ENCODE measurements around the gene CDKN2B. TPM values are rescaled to one million over a fixed set of nuclear protein-coding genes. Genes with fewer than 3 reads are reported as not detected.

The CDKN2B gene
- polyA plus RNA-seq, 1 donor from 2014 or later: 0.15 TPM

DNA sequence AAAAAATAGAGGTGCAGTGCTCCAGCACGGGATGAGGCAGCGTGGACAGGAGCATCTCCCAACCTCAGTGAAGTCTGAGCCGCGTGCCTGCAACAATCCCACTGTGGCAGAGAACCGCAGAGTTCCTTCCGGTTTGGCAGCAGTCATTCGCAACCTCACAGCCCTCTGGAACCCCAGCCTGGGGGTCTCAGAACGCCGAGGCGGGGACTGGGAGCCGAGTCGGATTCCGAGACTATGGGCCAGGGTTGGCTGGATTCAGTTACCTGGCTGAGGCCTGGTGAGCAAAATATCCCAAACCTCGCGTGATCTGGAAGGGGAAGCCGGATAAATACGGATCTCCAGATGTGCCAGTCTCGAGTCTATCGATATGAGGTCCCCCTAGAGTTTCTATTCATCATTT is 41.9 kb downstream of the CDKN2B start:
- Histone ChIP-seq H3K36me3 (ENCODE audit: insufficient read depth, low read length) (no peaks in the 10 kb centered on the region), H4K20me1 (ENCODE audit: insufficient read depth) (no peaks in the 10 kb centered on the region), H3K27ac (ENCODE audit: low read length) (no peak overlapping the region), H3K79me2 (replicated peaks; ENCODE audit: insufficient read depth, low read length) (no peaks in the 10 kb centered on the region), H3K27me3 (ENCODE audit: insufficient read depth, low read depth, low read length) (peaks cover 96% of the 10 kb centered on the region), H3K9ac (ENCODE audit: low read length) (no peak overlapping the region), H2AFZ (ENCODE audit: low read depth, low read length) (no peak overlapping the region), H3F3A (ENCODE audit: insufficient read depth, low read length, poor library complexity, severe bottlenecking) (no peaks in the 10 kb centered on the region), H3K4me3 (ENCODE audit: low read length) (no peak overlapping the region), H3K9me3 (ENCODE audit: low read length) (peaks cover 14% of the 10 kb centered on the region), H3K4me2 (ENCODE audit: low read length) (no peak overlapping the region), H3K9me2 (ENCODE audit: insufficient read depth, low read length) (no peaks in the 10 kb centered on the region)
- no peak for TF ChIP-seq POLR2AphosphoS5 (IDR thresholded peaks at IDR 0.05)
- no peak for TF ChIP-seq EP300 (conservative IDR thresholded peaks at IDR 0.05; ENCODE audit: poor library complexity, severe bottlenecking)
- TF ChIP-seq MXI1 (conservative IDR thresholded peaks at IDR 0.05; ENCODE audit: poor library complexity, severe bottlenecking): no peak
- no peak for TF ChIP-seq TAF1 (IDR thresholded peaks at IDR 0.05; ENCODE audit: low read depth)
- TF ChIP-seq, protein P1, sequence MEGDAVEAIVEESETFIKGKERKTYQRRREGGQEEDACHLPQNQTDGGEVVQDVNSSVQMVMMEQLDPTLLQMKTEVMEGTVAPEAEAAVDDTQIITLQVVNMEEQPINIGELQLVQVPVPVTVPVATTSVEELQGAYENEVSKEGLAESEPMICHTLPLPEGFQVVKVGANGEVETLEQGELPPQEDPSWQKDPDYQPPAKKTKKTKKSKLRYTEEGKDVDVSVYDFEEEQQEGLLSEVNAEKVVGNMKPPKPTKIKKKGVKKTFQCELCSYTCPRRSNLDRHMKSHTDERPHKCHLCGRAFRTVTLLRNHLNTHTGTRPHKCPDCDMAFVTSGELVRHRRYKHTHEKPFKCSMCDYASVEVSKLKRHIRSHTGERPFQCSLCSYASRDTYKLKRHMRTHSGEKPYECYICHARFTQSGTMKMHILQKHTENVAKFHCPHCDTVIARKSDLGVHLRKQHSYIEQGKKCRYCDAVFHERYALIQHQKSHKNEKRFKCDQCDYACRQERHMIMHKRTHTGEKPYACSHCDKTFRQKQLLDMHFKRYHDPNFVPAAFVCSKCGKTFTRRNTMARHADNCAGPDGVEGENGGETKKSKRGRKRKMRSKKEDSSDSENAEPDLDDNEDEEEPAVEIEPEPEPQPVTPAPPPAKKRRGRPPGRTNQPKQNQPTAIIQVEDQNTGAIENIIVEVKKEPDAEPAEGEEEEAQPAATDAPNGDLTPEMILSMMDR (IDR thresholded peaks at IDR 0.05; ENCODE audit: poor library complexity, severe bottlenecking): no peak
- TF ChIP-seq RAD21 (conservative IDR thresholded peaks at IDR 0.05): no peak
- TF ChIP-seq SMC3 (conservative IDR thresholded peaks at IDR 0.05; ENCODE audit: poor library complexity): no peak
- TF ChIP-seq, protein P2, sequence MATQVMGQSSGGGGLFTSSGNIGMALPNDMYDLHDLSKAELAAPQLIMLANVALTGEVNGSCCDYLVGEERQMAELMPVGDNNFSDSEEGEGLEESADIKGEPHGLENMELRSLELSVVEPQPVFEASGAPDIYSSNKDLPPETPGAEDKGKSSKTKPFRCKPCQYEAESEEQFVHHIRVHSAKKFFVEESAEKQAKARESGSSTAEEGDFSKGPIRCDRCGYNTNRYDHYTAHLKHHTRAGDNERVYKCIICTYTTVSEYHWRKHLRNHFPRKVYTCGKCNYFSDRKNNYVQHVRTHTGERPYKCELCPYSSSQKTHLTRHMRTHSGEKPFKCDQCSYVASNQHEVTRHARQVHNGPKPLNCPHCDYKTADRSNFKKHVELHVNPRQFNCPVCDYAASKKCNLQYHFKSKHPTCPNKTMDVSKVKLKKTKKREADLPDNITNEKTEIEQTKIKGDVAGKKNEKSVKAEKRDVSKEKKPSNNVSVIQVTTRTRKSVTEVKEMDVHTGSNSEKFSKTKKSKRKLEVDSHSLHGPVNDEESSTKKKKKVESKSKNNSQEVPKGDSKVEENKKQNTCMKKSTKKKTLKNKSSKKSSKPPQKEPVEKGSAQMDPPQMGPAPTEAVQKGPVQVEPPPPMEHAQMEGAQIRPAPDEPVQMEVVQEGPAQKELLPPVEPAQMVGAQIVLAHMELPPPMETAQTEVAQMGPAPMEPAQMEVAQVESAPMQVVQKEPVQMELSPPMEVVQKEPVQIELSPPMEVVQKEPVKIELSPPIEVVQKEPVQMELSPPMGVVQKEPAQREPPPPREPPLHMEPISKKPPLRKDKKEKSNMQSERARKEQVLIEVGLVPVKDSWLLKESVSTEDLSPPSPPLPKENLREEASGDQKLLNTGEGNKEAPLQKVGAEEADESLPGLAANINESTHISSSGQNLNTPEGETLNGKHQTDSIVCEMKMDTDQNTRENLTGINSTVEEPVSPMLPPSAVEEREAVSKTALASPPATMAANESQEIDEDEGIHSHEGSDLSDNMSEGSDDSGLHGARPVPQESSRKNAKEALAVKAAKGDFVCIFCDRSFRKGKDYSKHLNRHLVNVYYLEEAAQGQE (IDR thresholded peaks at IDR 0.05; ENCODE audit: borderline replicate concordance): no peak
- no peak for TF ChIP-seq EZH2 (IDR thresholded peaks at IDR 0.05; ENCODE audit: borderline replicate concordance, insufficient read depth, low read length, poor library complexity, severe bottlenecking)

DNA sequence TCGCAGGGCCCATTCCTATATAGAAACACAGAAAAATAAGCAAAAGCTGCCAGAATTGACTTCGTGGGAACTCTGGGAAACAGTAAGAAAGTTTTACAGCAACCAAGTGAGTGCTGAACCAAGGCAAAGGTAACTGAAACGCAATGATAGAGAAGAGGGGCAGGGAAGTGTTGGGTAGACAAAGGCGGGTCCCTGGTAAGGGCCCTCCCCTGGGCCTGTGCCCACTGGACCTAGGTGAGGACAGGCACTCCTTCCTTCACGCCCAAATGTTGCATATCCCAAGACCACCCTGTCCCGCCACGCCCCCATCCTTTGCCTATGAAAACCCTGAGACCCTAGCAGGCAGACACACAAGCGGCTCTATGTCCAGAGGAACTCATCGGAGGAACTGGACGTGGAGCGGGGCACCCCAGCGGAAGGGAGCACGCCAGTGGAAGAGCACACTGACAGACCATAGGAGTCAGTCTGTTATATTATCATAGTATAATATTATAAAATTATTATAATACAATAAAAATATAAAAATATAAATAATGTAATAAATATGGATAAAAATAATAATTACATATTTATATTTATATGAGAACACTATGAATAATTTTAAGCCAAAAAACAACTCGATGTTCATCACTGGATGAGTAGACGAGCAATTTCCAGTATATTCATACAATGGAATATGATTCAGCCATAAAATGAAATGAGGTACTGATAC is 42.8 kb downstream of the CDKN2B start:
- Histone ChIP-seq H3F3A (ENCODE audit: insufficient read depth, low read length, poor library complexity, severe bottlenecking) (no peaks in the 10 kb centered on the region), H3K36me3 (ENCODE audit: insufficient read depth, low read length) (no peaks in the 10 kb centered on the region), H3K9me2 (ENCODE audit: insufficient read depth, low read length) (no peaks in the 10 kb centered on the region), H3K27me3 (ENCODE audit: insufficient read depth, low read depth, low read length) (peaks cover 87% of the 10 kb centered on the region), H4K20me1 (ENCODE audit: insufficient read depth) (no peaks in the 10 kb centered on the region), H3K79me2 (replicated peaks; ENCODE audit: insufficient read depth, low read length) (no peaks in the 10 kb centered on the region), H2AFZ (ENCODE audit: low read depth, low read length) (no peak overlapping the region), H3K9ac (ENCODE audit: low read length) (no peak overlapping the region), H3K9me3 (ENCODE audit: low read length) (peaks cover 14% of the 10 kb centered on the region), H3K4me2 (ENCODE audit: low read length) (no peak overlapping the region), H3K27ac (ENCODE audit: low read length) (no peak overlapping the region), H3K4me3 (ENCODE audit: low read length) (no peak overlapping the region)
- no peak for TF ChIP-seq MXI1 (conservative IDR thresholded peaks at IDR 0.05; ENCODE audit: poor library complexity, severe bottlenecking)

All from neural cell (in vitro differentiated cells).